A549 (cell line): ENCODE data around the gene CEP112. TPM values are rescaled to one million over a fixed set of nuclear protein-coding genes. Genes with fewer than 3 reads are reported as not detected.

Experiments used
- ATAC-seq, 2 experiments: fragments of 200-7000 bp in 1 of 2; fragments of >200 bp in 1 of 2; cut with Nextera tagmentation in 1 of 2; cut with Tn5 transposase in 1 of 2; 3 replicates each; pipeline versions ENCODE4 v1.8.0 to v1.9.1; 2018 to 2020; ENCODE audit warnings: mild to moderate bottlenecking in 1 of 2, moderate library complexity in 1 of 2
- CTCF ChIA-PET: fragments of 300-600 bp; sonication (Branson Sonifier 250); formaldehyde crosslinking; extraction: SDS; loops from one replicate; lab custom pipeline; 2021; ENCODE audit warnings: antibody characterized with exemption, inconsistent platforms; lab: Yijun Ruan, JAX
- POLR2A ChIA-PET: fragments of 350-600 bp; formaldehyde crosslinking; extraction: SDS; loops from one replicate; lab custom pipeline; 2021; ENCODE audit warnings: antibody characterized with exemption, inconsistent platforms; lab: Yijun Ruan, JAX
- DNase-seq, 2 experiments: peaks; one replicate each; pipeline versions ENCODE4 v3.0.0 to v3.0.0-alpha.2; 2011 to 2016; ENCODE audit warnings: low read depth in 1 of 2, low spot score in 1 of 2
- FAIRE-seq: peaks from 2 replicates; lab custom pipeline; 2011; peaks lifted over from hg19 to GRCh38; lab: Jason Lieb, UNC
- H3K27ac ChIP-seq, 2 experiments: fragments of >200 bp; sonication (Bioruptor Twin); formaldehyde crosslinking; 3 replicates each; pipeline ENCODE4 v1.5.1; 2016 to 2017
- H3K4me1 ChIP-seq: fragments of >200 bp; sonication (Bioruptor Twin); formaldehyde crosslinking; 3 replicates; pipeline ENCODE4 v1.6.1; 2016
- H3K4me2 ChIP-seq: fragments of >200 bp; sonication (Bioruptor Twin); formaldehyde crosslinking; 3 replicates; pipeline ENCODE4 v1.6.1; 2016
- H3K4me3 ChIP-seq: fragments of >200 bp; sonication (Bioruptor Twin); formaldehyde crosslinking; 3 replicates; pipeline ENCODE4 v1.5.1; 2016
- H3K9me3 ChIP-seq: fragments of >200 bp; sonication (Bioruptor Twin); formaldehyde crosslinking; 3 replicates; pipeline ENCODE4 v1.6.1; 2016
- BCL3 ChIP-seq: fragments of >200 bp; sonication (Bioruptor Twin); formaldehyde crosslinking; IDR thresholded peaks from 3 replicates; pipeline ENCODE4 v1.6.1; 2016
- CBX2 ChIP-seq: fragments of 200-600 bp; sonication (generic); IDR thresholded peaks from 2 replicates; pipeline ENCODE4 v1.6.1; 2016; ENCODE audit warnings: low read depth, mild to moderate bottlenecking, borderline replicate concordance
- CTCF ChIP-seq: fragments of >200 bp; sonication (Bioruptor Twin); formaldehyde crosslinking; IDR thresholded peaks from 3 replicates; pipeline ENCODE4 v1.5.1; 2016
- EHMT2 ChIP-seq: fragments of 200-600 bp; sonication (generic); IDR thresholded peaks from 2 replicates; pipeline ENCODE4 v1.6.1; 2016; ENCODE audit warnings: antibody characterized with exemption, low read depth, mild to moderate bottlenecking, moderate library complexity
- EP300 ChIP-seq, 2 experiments: fragments of >200 bp; sonication (Bioruptor Twin); formaldehyde crosslinking; IDR thresholded peaks; 2 replicates in 1 of 2; 3 replicates in 1 of 2; pipeline ENCODE4 v1.6.1; 2016 to 2017
- FOSL2 ChIP-seq, 2 experiments: fragments of 450-650 bp in 1 of 2; fragments of >200 bp in 1 of 2; sonication (Bioruptor Twin) in 1 of 2; formaldehyde crosslinking; IDR thresholded peaks; 2 replicates each; pipeline versions ENCODE4 v1.5.0 to v1.6.1; 2016 to 2020; ENCODE audit warnings: mild to moderate bottlenecking in 1 of 2, moderate library complexity in 1 of 2
- GATA3 ChIP-seq: IDR thresholded peaks from 2 replicates; pipeline ENCODE4 v1.6.1; 2012; ENCODE audit warnings: borderline replicate concordance
- HOXB13 ChIP-seq: fragments of 250-450 bp; sonication (Bioruptor Pico); IDR thresholded peaks from 2 replicates; pipeline ENCODE4 v1.5.0; 2020; ENCODE audit warnings: low read depth, mild to moderate bottlenecking, moderate library complexity
- KDM1A ChIP-seq: fragments of 200-600 bp; sonication (generic); IDR thresholded peaks from 2 replicates; pipeline ENCODE4 v1.6.1; 2016; ENCODE audit warnings: low read depth, mild to moderate bottlenecking
- NFE2L2 ChIP-seq: fragments of 150-350 bp; conservative IDR thresholded peaks from 2 replicates; pipeline ENCODE4 v1.6.1; 2014; ENCODE audit warnings: low read length
- PHF8 ChIP-seq: fragments of 200-600 bp; sonication (generic); IDR thresholded peaks from 2 replicates; pipeline ENCODE4 v1.6.1; 2016; ENCODE audit warnings: low read depth, mild to moderate bottlenecking, antibody characterized with exemption, moderate library complexity, borderline replicate concordance
- RAD21 ChIP-seq, 2 experiments: fragments of >200 bp in 1 of 2; sonication (Bioruptor Twin) in 1 of 2; formaldehyde crosslinking in 1 of 2; IDR thresholded peaks in 1 of 2; conservative IDR thresholded peaks in 1 of 2; 2 replicates in 1 of 2; 3 replicates in 1 of 2; pipeline ENCODE4 v1.6.1; 2012 to 2018; ENCODE audit warnings: inconsistent platforms in 1 of 2
- SMC3 ChIP-seq: fragments of >200 bp; sonication (Bioruptor Twin); formaldehyde crosslinking; IDR thresholded peaks from 3 replicates; pipeline ENCODE4 v1.6.1; 2018; ENCODE audit warnings: inconsistent platforms
- USF2 ChIP-seq: fragments of 450-650 bp; IDR thresholded peaks from 2 replicates; pipeline ENCODE4 v1.6.1; 2014; ENCODE audit warnings: antibody characterized with exemption
- WGBS: methylation state at CpG from one replicate; pipeline ENCODE4 v1.1.6; 2017; ENCODE audit errors: missing lambda C conversion rate; 5-methylcytosine and 5-hydroxymethylcytosine counted together
- polyA plus RNA-seq, 4 experiments: library from polyadenylated mRNA; depleted of rRNA in 3 of 4; stranded (reverse); fragments of >200 nt; fragmentation: RNase III in 1 of 4; extraction: RNeasy Plus Mini Kit Qiagen cat#74134 plus additional on column Dnase treatment in 1 of 4; gene quantifications; 2 replicates in 3 of 4; 3 replicates in 1 of 4; pipeline ENCODE4 v1.2.3, GENCODE V29; 2011 to 2017
- TF ChIP-seq, protein P1 (sequence below): IDR thresholded peaks from 2 replicates; pipeline ENCODE4 v1.6.1; 2012
- TF ChIP-seq, protein P2 (sequence below): fragments of 250-450 bp; sonication (Bioruptor Pico); IDR thresholded peaks from 2 replicates; pipeline ENCODE4 v1.5.0; 2020; ENCODE audit warnings: low read depth, mild to moderate bottlenecking, moderate library complexity
- TF ChIP-seq, protein P3 (sequence below): fragments of >200 bp; sonication (Bioruptor Twin); formaldehyde crosslinking; IDR thresholded peaks from 2 replicates; pipeline ENCODE4 v1.6.1; 2016

The CEP112 gene
- polyA plus RNA-seq, 2 of the 4 experiments (the other 2 are of a cell fraction): 9.6 to 15.2 TPM

GRCh38 chr17:65797101-65797500 lies 394.8 kb downstream of the CEP112 start:
- Histone ChIP-seq H3K4me3 (no peak overlapping the region), H3K4me2 (no peak overlapping the region), H3K4me1 (no peaks in the 10 kb centered on the region), H3K27ac (no peak overlapping the region), H3K9me3 (peaks cover 21% of the 10 kb centered on the region)
- ChIA-PET POLR2A (no interaction called here), CTCF (interaction anchor here (0.7 to 1.9 kb wide), 3 partner anchors 75 to 503 kb away, joined by 3 to 10 read pairs (median 3); no protein-coding TSS in a partner anchor)
- ATAC-seq (no peak), FAIRE-seq (no peak), DNase-seq (no peak)
- TF ChIP-seq NFE2L2: no peak
- no peak for TF ChIP-seq CTCF
- TF ChIP-seq, protein P1, sequence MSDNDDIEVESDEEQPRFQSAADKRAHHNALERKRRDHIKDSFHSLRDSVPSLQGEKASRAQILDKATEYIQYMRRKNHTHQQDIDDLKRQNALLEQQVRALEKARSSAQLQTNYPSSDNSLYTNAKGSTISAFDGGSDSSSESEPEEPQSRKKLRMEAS: no peak
- no peak for TF ChIP-seq FOSL2 (IDR thresholded peaks at IDR 0.05)
- no peak for TF ChIP-seq FOSL2 (CRISPR knock-in tag; IDR thresholded peaks at IDR 0.05)
- TF ChIP-seq KDM1A: no peak
- no peak for TF ChIP-seq CBX2
- TF ChIP-seq, protein P2, sequence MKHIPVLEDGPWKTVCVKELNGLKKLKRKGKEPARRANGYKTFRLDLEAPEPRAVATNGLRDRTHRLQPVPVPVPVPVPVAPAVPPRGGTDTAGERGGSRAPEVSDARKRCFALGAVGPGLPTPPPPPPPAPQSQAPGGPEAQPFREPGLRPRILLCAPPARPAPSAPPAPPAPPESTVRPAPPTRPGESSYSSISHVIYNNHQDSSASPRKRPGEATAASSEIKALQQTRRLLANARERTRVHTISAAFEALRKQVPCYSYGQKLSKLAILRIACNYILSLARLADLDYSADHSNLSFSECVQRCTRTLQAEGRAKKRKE (CRISPR knock-in tag): no peak
- TF ChIP-seq BCL3: no peak
- no peak for TF ChIP-seq PHF8
- TF ChIP-seq EP300 (IDR thresholded peaks at IDR 0.05): no peak
- TF ChIP-seq, protein P3, sequence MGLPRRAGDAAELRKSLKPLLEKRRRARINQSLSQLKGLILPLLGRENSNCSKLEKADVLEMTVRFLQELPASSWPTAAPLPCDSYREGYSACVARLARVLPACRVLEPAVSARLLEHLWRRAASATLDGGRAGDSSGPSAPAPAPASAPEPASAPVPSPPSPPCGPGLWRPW: no peak
- TF ChIP-seq GATA3: no peak
- TF ChIP-seq USF2: no peak
- TF ChIP-seq EHMT2: no peak
- WGBS: 62% methylated on average over 1 of the region's 1 CpG

- no peak overlapping the region for H3K4me3 ChIP-seq
- DNase-seq (peak; percentile 49 to 63), FAIRE-seq (no peak), ATAC-seq (peak; percentile 55 to 87; a peak in 4 of 6 replicates)
- ChIA-PET POLR2A (no interaction called here), CTCF (interaction anchor here (0.5 to 2.1 kb wide), 21 partner anchors 8 to 502 kb away, joined by 3 to 13 read pairs (median 3); no protein-coding TSS in a partner anchor)
- TF ChIP-seq HOXB13 (CRISPR knock-in tag) (no peak), CTCF (peak; percentile 53), SMC3 (peak; percentile 67), RAD21 (conservative IDR thresholded peaks at IDR 0.05 in 1 of 2, IDR thresholded peaks at IDR 0.05 in 1 of 2) (peak; percentile 63 to 70), EHMT2 (no peak)
- TF ChIP-seq, protein P1: no peak
- no peak overlapping the region for H3K4me2 ChIP-seq
- H3K4me1 ChIP-seq: no peaks in the 10 kb centered on the region
- no peak overlapping the region for H3K27ac ChIP-seq
- no peaks in the 10 kb centered on the region for H3K9me3 ChIP-seq
- WGBS: 53% methylated on average over 5 of the region's 5 CpGs
Measured at GRCh38 chr17:65794572-65794971, 397.4 kb downstream of the CEP112 start.
